RPMI8226 (cell line): ENCODE data around the gene SYT3.
"Not testable (repeated sequence)": the region's sequence is repeated elsewhere in the genome, so short reads cannot be mapped to it uniquely, and the experiment has no call there.

ENCODE experiments used
- DNase-seq: peaks from one replicate; pipeline ENCODE4 v3.0.0-alpha.2; 2015

Gene SYT3

GRCh38 chr19:50602496-50602895, 37.2 kb downstream of the SYT3 start:
- no peak for DNase-seq

GRCh38 chr19:50602089-50602422, 37.6 kb downstream of the SYT3 start:
- no peak for DNase-seq

- DNase-seq: no peak
These were observed 38.1 kb downstream of the SYT3 start for GRCh38 chr19:50601407-50602088.

GRCh38 chr19:50599427-50599826, 40.3 kb downstream of the SYT3 start:
- DNase-seq: no peak

DNA sequence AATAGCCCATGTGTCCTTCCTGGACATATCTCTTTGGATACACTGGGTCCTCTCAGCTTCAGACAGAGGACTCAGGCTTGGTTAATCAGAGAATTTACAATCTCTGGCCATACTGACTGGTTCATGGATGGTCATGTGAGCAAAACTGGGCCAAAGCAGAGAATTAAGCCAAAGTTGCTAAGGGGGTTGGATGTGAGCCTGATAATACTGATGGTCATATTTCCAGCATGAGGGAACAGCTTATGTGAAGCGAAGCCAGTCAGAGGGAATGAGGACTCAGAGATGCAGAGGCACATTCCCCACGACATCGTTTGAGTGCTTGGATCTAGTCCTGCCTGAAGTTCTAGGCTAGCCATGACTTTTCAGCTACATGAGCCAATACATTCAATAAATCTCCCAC, 49.5 kb downstream of the SYT3 start:
- no peak for DNase-seq

GRCh38 chr19:50581795-50582660, 57.7 kb downstream of the SYT3 start:
- DNase-seq: not testable (repeated sequence)

GRCh38 chr19:50580970-50581634, 58.6 kb downstream of the SYT3 start:
- no peak for DNase-seq

DNA sequence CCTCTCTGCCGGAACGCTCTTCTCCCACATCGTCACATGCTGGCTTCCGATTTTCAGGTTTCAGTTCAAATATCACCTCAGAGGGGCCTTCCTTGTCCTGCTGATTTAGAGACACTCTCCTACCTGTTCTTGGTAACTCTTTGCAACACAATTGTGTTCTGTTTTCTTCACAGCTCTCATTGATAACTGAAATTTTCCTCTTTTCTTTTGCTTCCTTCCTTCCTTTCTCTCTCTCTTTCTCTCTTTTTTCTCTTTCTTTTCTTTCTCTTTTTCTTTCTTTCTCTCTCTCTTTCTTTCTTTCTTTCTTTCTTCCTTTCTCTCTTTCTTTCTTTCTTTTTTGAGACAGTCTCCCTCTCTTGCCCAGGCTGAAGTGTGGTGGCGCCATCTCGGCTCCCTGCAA, 59.4 kb downstream of the SYT3 start:
- DNase-seq: no peak

GRCh38 chr19:50576769-50577168, 62.9 kb downstream of the SYT3 start:
- not testable (repeated sequence) for DNase-seq

GRCh38 chr19:50573741-50574461, 65.8 kb downstream of the SYT3 start:
- DNase-seq: no peak
